GM18858 (cell line): ENCODE results near the gene BLVRB.

Source experiments
- ATAC-seq: cut with Tn5 transposase; IDR thresholded peaks from one replicate; pipeline ENCODE4 v1.9.1; 2021; ENCODE audit not compliant: unreplicated experiment

The BLVRB gene

DNA sequence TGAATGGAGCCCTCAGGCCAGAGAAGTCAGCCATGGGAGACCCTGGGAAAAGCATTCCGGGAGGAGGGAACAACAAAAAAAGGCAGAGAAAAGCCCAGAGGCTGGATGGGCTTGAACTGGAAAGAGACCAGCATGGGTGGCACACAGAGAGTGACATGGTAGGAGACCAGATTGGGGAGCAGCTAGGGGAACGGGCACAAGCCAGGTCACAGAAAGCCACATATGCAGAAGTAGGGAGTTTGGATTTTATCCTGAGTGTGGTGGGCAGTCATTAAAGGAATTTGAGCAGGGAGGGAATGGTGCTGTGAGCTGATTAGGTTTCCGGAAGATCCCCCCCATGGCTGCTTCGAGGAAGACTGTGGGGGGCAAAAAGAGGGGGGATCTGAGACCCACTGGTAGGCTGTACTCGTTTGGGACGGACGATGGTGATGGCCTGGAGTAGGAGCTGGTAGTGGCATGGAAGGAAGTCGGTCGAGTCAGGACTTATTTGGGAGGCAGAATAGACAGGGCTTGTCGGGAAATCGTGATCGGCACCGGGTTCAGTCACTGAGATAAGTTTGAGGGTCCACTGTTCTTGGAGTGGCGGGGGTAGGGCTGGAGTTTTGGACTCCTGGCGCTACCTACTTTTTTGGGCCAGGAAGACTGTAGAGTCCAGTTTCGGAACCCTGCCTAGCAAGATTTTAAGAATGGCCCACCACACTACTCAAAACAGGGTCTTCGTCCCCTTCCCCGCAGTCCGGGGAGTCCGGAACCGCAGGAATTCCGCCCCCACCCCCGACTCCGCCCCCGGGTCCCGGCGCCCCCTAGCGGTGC, 40.7 kb downstream of the BLVRB start:
- ATAC-seq, result no peak

DNA sequence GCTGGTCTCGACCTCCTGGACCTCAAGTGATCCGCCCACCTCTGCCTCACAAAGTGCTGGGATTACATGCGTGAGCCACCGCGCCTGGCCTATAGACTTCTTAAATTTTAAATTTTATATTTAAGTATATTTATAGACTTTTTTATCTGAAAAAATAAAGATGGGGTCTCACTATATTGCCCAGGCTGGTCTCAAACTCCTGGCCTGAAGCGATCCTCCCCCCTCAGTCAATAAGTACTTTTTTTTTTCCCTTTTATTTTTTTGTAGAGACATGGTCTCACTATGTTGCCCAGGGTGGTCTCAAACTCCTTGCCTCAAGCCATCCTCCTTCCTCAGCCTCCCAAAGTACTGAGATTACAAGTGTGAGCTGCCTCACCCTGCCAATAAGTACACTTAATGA, 41.6 kb downstream of the BLVRB start:
- ATAC-seq, result no peak

DNA sequence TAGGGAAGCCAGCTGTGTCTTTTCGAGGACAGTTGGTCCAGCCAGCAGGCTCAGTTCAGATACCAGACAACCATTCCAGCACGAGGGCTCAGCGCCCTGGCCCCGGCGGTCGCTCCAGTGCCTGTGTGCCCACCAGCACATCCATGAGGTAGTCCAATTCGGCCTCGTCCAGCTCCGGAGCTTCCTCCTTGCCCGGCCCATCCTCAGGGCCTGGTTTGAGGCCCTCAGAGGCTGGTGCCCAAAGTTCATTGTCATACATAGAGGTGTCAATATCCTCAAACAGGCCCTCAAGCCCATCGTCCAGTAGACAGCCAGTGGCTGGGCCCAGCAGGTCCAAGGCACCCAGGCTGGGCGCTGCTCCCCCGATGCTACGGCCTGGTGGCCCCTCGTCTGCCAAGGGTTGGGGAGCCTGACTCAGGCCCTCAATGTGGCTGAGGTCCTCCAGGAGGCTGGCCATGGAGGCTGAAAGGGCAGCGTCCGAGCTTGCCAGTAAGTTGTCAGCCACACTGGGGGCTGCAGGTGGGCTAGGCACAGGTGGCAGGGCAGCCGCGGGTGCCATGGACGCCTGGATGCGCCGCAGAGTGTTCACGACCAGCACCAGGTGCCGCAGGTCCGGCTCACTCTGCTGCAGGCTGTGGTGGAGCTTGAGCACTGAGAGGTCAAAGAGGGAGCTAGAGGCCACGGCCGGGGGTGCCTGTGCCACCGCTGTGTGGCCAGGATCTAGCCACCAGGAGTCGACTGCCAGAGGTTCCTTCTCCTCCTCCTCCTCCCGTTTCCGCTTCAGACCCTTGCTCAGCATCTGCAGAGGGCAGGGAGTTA, 42.6 kb downstream of the BLVRB start:
- no peak for ATAC-seq

DNA sequence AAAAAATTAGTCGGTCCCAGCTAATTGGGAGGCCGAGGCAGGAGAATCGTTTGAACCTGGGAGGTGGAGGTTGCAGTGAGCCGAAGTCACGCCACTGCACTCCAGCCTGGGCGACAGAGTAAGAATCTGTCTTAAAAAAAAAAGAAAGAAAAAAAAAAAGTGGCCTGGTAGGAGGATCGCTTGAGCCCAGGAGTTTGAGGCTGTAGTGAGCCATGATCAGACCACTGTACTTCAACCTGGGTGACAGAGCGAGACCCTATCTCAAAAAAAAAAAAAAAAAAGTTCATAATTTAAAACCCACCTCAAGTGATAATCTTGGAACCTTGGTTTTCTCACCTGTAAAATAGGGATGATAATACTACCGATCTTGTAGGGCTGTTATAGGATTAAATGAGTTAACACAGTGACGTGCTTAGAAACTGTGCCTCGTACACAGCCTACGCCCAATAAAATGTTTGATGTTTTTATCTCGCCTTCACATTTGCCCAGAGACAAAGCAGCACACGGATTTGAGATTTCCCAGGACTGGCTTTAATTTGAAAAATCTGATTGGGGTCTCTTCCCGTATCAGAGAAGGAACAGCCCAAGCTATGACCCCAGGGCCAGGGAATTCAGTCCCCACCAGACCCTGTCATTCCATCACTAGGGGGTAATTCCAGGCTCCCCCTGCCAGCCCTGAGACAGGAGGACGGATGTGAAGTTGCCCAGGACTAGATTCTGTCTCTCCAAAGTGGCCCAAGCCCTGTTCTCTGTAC, 43.4 kb downstream of the BLVRB start:
- no peak for ATAC-seq

DNA sequence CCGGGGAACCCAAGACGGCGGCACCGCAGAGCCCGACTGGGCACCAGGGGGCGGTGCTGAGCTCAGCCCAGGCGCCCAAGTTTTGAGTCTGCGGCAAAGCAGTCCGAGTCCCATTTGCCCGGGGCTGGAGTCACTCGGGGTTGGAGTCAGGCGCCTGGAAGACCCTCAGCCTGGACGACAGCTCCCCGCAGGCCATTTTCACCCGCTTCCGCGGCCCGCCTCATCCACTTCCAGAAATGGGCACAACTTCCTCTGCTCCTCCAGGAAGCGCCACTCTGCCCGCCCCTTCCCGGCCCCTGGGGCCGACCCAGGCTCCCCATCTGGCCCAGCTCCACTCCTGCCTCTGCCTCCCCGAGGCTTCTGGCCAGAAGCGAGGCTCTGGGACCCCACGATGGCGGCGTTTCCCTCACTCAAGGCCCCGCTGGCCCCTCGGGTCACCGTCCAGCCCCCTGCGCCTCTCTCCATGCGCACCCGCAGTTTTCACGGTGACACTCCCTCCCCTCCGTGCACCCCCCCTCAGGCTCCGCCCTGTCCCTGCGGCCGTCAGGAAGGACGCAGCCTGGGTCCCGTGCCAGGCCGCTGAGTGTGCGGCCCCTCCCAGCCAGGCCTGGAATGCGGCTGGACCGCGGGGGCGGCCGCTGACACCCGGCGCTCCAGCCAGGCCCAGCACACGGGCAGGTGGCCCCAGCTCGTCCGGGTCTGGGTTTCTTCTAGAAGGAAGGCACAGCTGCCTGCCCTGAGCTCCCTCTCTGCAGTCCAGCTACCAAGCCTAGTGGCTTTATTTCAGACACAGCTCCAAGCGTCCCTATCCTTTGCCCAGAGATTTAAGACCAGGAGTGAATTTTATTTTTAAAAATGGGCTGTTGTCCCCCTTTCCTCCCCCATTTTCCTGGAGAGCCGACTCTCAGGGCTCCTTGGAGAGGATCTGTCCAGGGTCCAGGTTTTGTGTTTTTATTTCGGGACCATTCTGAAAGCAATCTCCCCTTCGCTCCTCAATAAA, 44.5 kb downstream of the BLVRB start:
- no peak for ATAC-seq

DNA sequence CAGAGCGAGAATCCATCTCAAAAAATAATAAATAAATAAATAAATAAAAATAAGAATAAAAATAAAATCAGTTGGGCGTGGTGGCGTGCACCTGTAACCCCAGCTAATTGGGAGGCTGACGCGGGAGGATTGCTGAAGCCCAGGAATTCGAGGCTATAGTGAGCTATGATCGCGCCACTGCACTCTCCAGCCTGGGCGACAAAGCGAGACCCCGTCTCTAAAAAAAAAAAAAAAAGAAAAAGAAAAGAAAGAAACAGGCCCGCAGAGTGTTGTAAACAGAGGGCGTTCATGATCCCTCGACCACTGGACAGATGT, 45.1 kb downstream of the BLVRB start:
- ATAC-seq, result no peak

DNA sequence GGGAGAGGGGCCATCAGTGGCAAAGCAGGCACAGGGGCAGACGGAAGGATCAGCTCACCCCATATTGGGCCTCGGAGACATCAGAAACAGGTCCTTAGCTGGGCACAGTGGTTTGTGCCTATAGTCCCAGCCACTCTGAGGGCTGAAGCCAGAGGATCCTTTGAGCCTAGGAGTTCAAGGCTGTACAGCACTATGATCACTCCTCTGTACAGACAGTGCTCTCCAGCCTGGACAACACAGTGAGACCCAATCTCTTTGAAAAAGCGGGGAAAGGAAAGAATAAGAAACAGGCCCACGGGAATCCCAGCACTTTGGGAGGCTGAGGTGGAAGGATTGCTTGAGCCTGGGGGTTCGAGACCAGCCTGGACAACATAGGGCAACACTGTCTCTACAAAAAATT, 45.8 kb downstream of the BLVRB start:
- no peak for ATAC-seq

DNA sequence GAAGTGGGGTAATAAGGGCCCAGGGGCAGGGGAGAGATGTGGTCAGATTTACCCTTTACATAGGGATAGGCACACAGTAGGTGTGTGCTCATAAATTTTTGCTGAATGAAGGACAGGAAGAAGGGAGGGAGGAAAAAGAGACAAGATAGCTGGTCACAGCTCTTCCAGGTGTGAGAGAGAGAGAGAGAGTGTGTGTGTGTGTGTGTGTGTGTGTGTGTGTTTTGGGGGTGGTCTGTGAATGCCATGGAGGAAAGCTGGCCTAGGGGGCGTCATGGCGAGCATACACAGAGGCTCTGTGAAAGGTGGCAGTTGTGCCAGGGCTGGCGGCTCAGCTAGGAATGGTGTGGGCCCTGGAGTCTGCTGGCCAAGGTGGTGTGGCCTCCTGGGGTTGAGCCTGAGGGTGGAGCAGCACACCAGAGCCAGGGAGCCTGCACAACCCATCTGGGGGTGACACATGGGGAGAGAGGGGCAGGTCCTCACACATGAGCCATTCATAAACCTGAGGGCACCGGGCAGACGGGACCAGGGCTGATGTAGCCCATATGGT, 46.4 kb downstream of the BLVRB start:
- no peak for ATAC-seq

DNA sequence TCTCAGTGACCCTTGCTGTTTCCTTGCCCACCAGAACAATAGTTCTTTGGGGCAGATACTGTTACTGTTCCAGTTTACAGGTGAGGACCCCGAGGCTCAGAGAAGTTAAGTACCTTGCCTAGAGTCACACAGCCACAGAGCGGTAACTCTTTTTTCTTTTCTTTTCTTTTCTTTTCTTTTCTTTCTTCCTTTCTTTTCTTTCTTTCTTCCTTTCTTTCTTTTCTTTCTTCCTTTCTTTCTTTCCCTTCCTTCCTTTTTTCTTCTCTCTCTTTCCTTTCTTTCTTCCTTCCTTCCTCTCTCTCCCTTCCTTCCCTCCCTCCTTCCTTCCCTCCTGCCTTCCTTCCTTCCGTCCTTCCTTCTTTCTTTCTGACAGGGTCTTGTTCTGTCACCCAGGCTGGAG, 47.5 kb downstream of the BLVRB start:
- ATAC-seq, result no peak

DNA sequence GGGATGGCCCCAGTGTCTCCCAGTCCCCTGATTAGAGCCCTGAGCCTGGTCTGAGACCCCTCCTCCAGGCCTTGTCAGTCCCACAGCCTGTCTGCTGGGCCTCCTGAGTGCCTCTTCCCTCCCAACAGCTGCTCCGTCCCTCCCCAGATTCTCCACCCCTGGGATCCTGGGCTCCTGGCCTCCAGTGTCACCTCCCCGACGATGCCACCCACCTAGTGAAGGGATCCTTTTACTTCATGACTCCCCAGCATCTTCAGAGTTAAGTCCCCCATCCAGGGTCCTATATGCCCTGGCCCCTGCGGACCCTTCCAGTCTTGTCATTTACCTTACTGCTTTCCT, 47.9 kb downstream of the BLVRB start:
- ATAC-seq, result no peak

DNA sequence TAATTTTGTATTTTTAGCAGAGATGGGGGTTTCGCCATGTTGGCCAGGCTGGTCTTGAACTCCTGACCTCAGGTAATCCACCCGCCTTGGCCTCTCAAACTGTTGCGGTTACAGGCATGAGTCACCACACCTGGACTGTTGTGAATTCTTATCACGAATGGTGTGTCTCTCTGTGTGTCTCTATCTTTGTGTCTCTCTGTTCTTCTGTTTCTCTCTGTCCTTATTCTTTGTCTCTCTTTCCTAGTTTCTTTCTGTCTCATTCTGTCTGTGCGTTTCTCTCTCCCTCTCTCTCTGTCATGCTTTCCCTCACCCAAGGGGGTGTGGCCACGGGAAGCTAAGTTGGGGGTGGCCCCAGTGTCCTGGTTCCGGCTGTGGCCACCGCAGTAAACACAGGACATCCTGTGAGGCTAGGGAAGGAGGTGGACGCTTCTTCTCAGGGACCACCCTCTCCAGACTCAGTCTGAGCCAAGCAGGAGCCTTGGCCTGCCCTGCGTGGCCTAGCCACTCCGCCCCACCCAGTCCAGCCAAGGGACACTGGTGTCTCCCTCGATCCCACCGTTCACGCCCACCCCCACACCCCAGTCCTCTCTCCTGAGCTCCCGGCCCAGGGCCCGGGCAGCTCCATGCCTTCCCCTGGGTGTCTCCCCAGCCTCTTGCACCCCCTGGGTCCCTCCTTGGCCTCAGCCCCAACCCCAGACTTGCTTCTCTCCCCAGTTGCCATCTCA, 48.5 kb downstream of the BLVRB start:
- ATAC-seq, result no peak

DNA sequence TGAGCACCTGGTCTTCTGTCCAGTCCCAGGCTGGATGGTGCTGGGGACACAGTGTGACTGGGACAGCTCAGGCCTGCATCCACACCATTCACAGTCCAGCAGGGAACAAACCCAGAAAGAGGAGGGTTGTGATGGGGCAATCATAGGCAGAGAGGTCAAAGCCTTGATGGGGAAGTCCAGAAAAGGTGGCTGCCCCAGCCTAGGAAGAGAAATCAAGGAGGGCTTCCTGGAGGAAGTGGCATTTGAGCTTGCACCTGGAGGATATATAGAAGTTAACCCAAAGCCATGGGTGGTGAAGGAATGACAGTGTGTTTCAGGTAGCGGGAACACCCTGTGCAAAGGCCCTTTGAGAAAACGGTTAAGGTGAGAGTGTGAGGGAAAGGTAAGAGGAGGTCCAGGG, 49.8 kb downstream of the BLVRB start:
- no peak for ATAC-seq

DNA sequence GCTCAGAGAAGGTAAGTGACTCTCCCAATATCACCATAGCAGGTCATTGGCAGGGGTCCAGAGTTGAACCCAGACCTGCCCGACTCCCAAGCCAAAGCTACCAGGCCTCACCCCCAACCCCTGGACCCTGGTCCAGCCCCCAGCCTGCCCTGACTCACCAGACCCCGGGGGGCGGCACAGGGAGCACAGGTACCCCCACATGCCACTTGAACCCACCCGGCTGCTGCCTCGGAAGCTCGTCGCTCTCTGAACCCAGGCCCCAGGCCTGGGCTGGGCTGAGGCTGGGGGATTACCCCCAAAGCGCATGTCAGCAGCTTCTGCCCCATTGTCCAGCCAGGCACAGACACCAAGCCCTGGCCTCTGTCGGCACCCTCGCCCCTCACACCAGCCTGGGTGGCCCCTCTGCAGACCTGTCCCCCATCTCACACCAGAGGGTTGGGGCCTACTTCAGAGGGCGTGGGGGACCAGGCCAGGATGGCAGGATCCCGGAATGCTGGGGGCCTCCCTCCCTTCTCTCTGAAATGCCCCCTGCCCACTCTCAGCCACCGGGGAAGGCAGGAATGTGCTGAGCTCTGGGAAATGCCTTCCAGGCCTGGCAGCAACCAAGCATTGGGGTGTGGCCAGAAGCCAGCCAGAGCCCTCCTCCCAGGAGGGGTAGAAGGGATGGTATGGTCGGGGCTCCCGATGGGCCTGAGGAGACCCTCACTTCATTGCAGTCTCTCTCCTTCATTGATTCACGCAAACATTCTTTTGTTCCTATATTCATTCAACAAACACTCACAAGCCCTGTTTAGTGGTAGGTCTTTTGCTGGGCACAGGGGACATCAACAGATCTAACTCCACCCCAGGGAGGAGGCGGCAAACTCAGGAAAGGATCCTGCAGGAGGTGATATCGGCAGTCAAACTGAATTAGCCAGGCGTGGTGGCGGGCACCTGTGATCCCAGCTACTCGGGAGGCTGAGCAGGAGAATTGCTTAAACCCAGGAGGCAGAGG, 50.7 kb downstream of the BLVRB start:
- ATAC-seq, result no peak

DNA sequence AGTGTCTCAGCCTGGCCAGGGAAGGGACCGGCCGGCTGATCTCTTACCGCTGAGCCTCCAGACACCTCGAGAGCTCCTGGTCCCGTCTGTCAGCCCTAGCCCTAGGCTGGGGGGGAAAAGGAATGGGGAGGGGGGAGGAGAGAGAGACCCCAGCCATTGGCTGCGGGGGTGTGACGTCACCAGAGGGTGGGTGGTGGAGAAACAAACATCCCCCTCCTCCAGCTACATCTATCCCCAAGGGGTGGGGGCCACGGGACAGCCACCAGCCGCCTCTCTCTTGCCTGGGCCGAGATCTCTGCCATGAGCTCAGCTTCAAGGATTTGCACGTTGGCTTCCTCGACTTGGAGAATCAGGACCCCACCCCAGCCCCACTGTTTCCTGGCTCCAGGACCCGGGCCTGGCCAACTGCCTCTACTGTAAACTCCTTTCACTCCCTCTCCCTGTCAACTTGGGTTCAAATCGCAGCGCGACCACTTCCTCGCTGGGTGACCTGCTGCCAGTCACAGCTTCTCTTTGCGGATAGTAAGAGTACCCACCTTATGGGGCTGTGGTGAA, 52.2 kb downstream of the BLVRB start, which contains the start of gene PRX:
TSS of gene PRX (minus strand) at position 88 of the 555 bp plus-strand sequence. CDS start 5,446 bp downstream, outside the sequence.
- ATAC-seq, result no peak

DNA sequence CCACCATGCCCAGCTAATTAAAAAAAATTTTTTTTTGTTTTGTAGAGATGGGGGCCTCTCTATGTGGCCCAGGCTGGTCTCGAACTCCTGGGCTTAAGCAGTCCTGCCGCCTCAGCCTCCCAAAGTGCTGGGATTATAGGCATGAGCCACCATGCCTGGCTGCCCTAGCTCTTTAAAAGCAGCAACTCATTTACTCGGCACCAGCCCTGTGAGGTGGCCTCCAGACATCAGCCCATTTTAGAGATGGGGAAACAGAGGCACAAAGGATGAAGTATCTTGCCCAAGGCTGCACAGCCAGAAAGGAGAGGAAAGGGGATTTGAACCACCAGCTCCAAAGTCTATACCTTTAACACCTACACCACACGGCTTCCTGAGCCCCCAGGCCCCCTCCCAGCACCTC, 52.7 kb downstream of the BLVRB start:
- no peak for ATAC-seq

DNA sequence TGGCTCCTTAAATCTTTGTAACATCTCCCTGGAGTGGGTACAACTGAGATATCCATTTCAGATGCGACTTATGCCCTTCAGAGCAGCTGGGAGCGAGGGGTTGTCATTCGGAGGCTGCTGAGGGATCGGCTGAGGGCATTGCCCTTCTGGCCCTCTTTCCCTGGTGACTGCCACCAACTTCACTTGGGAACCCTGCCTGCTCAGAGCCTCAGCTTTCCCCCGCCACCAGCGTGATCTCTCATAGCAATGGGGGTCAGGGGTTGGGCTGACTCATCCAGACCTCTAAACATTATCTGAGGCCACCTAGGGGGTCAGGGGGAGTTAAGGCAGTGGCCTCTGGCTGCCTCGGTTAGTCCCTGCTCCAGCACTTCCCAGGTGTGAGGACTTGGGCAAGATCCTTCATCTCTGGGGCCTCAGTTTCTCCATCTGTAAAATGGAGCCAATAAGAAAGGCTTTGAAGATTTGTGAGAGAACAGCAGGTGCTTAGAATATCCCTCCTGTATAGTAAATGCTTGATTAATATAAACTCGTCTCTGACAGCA, 53.5 kb downstream of the BLVRB start:
- ATAC-seq, result no peak

DNA sequence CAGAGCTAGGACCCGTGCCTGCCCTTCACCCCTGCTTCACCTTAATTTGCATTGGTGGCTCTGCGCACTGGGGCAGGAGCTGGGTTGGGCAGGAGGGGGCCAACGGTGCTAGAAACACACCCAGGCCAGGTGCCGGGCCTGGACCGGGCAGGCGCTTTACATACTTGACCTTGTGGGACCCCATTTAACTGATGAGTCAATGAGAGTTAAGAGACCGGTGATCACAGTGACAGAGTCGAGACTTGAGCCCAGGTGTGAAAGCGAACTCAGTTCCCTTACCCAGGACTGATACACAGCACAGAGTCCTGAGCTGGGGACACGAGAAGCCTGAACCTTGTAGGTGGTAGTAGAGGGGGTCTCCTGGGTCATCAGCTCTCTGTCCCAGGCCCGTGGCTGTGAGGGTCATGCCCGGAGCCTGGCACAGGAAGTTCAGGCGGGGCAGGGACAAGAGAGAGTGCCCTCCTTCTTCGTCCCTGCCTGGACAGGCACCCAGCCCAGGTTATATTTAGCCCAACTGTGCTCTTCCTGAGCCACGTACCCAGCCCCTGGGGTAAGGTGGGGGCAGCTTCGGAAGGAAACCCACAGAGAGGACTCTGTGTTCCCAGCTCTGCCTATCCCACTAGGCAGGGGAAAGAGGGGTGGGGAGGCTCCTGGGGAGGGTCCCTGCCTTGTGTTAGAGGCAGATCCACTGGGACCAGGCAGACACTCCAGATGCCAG, 54.3 kb downstream of the BLVRB start:
- ATAC-seq, result no peak
